Right lobe of liver (tissue), 4 donors: ENCODE results near the gene REN.

Source experiments
- POLR2A ChIP-seq: fragments of 450-650 bp; IDR thresholded peaks from one replicate; pipeline ENCODE4 v1.6.1; 2017; ENCODE audit warnings: antibody characterized with exemption, mild to moderate bottlenecking
- TF ChIP-seq, protein P1 (sequence below), 4 donors: fragments of 200-600 bp in 3 of 4; fragments of 450-650 bp in 1 of 4; IDR thresholded peaks; one replicate each; pipeline versions ENCODE4 v1.5.1 to v1.8.0; 2016 to 2022; ENCODE audit warnings: antibody characterized with exemption in 4 of 4, mild to moderate bottlenecking in 2 of 4
- donor health status: DM: no; HTN: no; CAD: no.
- donor health status: DM: no; HTN: no; CAD: no.
- donor health status: DM: no; HTN: yes; CAD: no.

DNA sequence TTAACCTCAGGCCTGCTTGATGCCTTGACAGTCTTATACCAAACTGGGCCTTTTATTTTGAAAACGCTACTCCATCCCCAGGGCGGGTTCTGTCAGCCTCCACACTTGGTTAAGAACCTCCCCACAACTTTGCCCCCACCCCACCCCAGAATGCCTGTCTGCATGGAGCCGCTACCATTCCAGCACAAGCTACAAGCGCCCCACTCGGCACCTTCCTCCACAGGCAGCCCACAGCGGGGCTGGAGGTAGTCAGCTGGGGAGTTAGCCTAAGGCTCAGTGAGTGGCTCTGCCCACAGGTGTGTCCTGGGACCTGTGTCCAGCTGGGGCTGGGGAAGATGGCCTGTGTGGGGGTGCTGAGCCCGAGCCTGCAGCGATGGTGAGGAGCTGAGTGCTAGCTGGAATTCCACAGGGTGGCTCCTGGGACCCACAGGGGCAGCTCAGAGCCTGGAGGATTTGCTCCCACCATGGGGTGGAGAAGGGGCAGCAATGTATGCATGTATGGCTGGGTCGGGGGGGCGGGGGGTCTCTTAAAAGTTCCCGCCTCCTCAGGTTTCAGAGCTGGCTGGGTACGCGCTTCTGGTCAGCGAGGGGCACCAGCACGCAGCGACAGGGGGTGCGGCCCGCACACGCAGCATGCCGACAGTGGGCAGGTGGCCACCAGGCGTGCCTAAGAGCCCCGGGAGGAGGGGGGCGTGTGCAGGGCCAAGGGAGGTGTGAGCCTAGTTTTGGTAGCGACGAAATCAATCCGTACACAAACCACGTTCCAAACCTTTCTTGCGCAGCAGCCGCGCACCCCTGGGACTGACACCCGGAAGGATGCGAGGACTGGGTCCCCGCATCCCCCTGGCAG is 15.2 kb downstream of the REN start:
- TF ChIP-seq, protein P1, sequence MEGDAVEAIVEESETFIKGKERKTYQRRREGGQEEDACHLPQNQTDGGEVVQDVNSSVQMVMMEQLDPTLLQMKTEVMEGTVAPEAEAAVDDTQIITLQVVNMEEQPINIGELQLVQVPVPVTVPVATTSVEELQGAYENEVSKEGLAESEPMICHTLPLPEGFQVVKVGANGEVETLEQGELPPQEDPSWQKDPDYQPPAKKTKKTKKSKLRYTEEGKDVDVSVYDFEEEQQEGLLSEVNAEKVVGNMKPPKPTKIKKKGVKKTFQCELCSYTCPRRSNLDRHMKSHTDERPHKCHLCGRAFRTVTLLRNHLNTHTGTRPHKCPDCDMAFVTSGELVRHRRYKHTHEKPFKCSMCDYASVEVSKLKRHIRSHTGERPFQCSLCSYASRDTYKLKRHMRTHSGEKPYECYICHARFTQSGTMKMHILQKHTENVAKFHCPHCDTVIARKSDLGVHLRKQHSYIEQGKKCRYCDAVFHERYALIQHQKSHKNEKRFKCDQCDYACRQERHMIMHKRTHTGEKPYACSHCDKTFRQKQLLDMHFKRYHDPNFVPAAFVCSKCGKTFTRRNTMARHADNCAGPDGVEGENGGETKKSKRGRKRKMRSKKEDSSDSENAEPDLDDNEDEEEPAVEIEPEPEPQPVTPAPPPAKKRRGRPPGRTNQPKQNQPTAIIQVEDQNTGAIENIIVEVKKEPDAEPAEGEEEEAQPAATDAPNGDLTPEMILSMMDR (IDR thresholded peaks at IDR 0.05): no peak
- TF ChIP-seq POLR2A: no peak
